ENCODE measurements around the gene CTU2.
"Not testable (repeated sequence)": the region's sequence is repeated elsewhere in the genome, so short reads cannot be mapped to it uniquely, and the experiment has no call there.

The CTU2 gene

GRCh38 chr16:88706229-88706964 is at the start of gene CTU2, which contains the start of gene RNF166:
TSS of gene CTU2 (plus strand) at chr16:88706503. CDS start at chr16:88706531, 28 bp downstream.
TSS of gene RNF166 (minus strand) at chr16:88706408. CDS start at chr16:88706325, 83 bp downstream.
- DNase-seq (ENCODE audit: low read depth) = peak; percentile 88

GRCh38 chr16:88657371-88657770 is 48.9 kb upstream of the CTU2 start:
- DNase-seq (ENCODE audit: low read depth) = no peak

- no peak for DNase-seq (ENCODE audit: low read depth)
These were observed 47.6 kb upstream of the CTU2 start for GRCh38 chr16:88658714-88659113.

GRCh38 chr16:88659160-88659559 is 47.1 kb upstream of the CTU2 start:
- no peak for DNase-seq (ENCODE audit: low read depth)

GRCh38 chr16:88661468-88661867 is 44.8 kb upstream of the CTU2 start:
- DNase-seq (ENCODE audit: low read depth) = no peak

GRCh38 chr16:88662222-88662842 is 44.0 kb upstream of the CTU2 start:
- no peak for DNase-seq (ENCODE audit: low read depth)

GRCh38 chr16:88662843-88663606 is 43.3 kb upstream of the CTU2 start, which contains the start of gene MVD:
TSS of gene MVD (minus strand) at chr16:88663091. CDS start at chr16:88663080, 11 bp downstream.
- DNase-seq (ENCODE audit: low read depth) = peak; percentile 91

GRCh38 chr16:88665148-88665547 is 41.2 kb upstream of the CTU2 start:
- DNase-seq (ENCODE audit: low read depth) = no peak

GRCh38 chr16:88665570-88665969 is 40.7 kb upstream of the CTU2 start:
- no peak for DNase-seq (ENCODE audit: low read depth)

GRCh38 chr16:88667461-88667860 is 38.8 kb upstream of the CTU2 start:
- DNase-seq (ENCODE audit: low read depth) = no peak

GRCh38 chr16:88669493-88669892 is 36.8 kb upstream of the CTU2 start:
- DNase-seq (ENCODE audit: low read depth) = not testable (repeated sequence)

GRCh38 chr16:88669980-88670379 is 36.3 kb upstream of the CTU2 start:
- no peak for DNase-seq (ENCODE audit: low read depth)

GRCh38 chr16:88671806-88672205 is 34.5 kb upstream of the CTU2 start:
- DNase-seq (ENCODE audit: low read depth) = no peak

GRCh38 chr16:88672776-88673175 is 33.5 kb upstream of the CTU2 start:
- no peak for DNase-seq (ENCODE audit: low read depth)

GRCh38 chr16:88673716-88674379 is 32.5 kb upstream of the CTU2 start:
- no peak for DNase-seq (ENCODE audit: low read depth)

- no peak for DNase-seq (ENCODE audit: low read depth)
These were observed 29.6 kb upstream of the CTU2 start for GRCh38 chr16:88676502-88677242.

GRCh38 chr16:88677721-88678120 is 28.6 kb upstream of the CTU2 start:
- DNase-seq (ENCODE audit: low read depth) = no peak

- no peak for DNase-seq (ENCODE audit: low read depth)
These were observed 27.9 kb upstream of the CTU2 start for GRCh38 chr16:88678224-88678979.

- no peak for DNase-seq (ENCODE audit: low read depth)
These were observed 25.7 kb upstream of the CTU2 start for GRCh38 chr16:88680554-88681083.

- no peak for DNase-seq (ENCODE audit: low read depth)
These were observed 25.1 kb upstream of the CTU2 start for GRCh38 chr16:88681084-88681680.

Data from activated gamma-delta T cell treated with anti-CD3 and anti-CD28 coated beads, Interleukin-2, amount 50 U/mL, for 16 hours (primary cell).